ENCODE data around the gene TBL1Y.
"Not testable (repeated sequence)": the region's sequence is repeated elsewhere in the genome, so short reads cannot be mapped to it uniquely, and the experiment has no call there.

The TBL1Y gene

GRCh38 chrY:6910372-6911252 is at the start of gene TBL1Y:
TSS of gene TBL1Y (plus strand) at chrY:6910697. CDS start at chrY:7025085, 114,388 bp downstream.
- DNase-seq = no peak

- no peak for DNase-seq
Observed at GRCh38 chrY:6894496-6894895, 16.0 kb upstream of the TBL1Y start.

- DNase-seq = no peak
Observed at GRCh38 chrY:6895236-6895635, 15.3 kb upstream of the TBL1Y start.

DNA sequence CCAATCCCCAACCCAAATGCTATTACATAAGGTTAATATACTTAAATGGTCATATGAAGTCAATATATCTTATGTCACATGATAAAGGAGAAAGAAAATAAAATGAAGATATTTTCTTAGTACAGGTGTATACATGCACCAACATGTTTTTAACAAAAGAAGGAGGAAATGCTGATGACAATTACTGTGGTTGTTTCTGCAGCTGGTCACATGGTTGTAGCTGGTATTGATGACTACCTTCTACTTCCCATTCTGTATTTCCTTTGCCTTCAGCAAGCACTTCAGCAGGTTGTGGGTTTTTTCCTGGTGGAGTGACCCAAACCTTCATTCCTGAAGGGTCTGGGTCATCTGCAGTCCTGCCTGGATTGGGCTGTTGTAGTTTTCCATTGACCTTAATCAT is 8.4 kb upstream of the TBL1Y start:
- not testable (repeated sequence) for DNase-seq

DNA sequence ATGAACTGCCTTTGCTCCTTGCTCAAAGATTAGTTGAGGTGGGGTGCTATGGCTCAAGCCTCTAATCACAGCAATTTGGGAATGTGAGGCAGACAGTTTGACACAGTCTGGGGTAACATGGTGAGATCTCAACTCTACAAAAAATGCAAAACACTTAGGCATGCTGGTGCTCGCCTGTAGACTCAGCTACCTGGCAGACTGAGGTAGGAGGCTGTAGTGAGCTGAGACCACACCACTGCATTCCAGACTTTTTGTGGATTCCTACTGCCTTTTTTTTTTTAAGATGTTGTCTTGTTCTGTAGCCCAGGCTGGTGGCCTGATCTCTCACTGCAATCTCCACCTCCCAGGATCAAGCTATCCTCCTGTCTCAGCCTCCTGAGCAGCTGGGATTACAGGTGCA is 2.9 kb upstream of the TBL1Y start:
- no peak for DNase-seq

GRCh38 chrY:6908021-6908420 is 2.5 kb upstream of the TBL1Y start:
- DNase-seq = not testable (repeated sequence)

GRCh38 chrY:6909118-6909521 is 1.4 kb upstream of the TBL1Y start:
- DNase-seq = no peak

- no peak for DNase-seq
Observed at GRCh38 chrY:6909856-6910255, 641 bp upstream of the TBL1Y start.

- DNase-seq = no peak
Observed at GRCh38 chrY:6911253-6911881, 870 bp downstream of the TBL1Y start, which contains the start of gene AMELY. TSS of gene AMELY (minus strand) at chrY:6911752. CDS start at chrY:6872608, 39,144 bp downstream.

DNA sequence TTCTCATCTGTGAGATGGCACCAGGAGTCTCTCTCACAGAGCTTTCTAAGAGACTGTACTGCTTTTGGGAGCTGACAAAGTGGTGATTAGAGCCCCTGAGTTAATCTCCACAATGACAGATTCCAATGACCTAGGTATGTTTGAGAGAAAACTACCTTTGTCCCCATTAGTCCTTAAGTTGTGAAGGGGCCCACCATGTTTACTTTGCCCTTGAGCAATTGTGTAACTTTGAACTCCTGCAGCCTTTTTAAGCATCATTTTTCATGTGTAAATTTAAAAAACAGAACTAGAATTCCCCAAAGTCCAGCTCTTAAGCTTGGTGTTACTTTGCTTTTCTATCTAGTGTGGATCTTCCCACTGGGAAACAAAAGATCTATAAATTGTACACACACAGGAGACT is 2.9 kb downstream of the TBL1Y start:
- DNase-seq = no peak

DNA sequence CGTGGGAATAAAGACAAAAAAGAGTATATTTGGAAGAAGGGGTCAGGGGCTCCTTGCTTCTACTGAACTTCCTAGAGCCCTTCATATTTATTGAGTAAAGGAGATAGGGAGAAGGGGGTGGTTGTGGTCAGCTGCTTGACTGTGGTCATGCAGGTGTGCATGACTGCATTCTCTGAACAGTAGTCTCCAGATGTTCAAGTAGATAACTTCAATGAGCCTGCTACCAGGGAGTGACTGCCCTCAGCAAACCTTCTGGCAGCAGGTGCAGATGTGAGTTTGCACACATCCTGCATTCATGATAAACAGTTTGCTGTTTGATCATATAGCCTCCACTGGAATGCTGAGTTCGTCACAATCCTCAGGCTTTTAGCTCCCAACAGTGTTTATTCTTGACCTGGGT is 10.6 kb downstream of the TBL1Y start:
- no peak for DNase-seq

GRCh38 chrY:6928265-6928664 is 17.8 kb downstream of the TBL1Y start:
- DNase-seq = no peak

DNA sequence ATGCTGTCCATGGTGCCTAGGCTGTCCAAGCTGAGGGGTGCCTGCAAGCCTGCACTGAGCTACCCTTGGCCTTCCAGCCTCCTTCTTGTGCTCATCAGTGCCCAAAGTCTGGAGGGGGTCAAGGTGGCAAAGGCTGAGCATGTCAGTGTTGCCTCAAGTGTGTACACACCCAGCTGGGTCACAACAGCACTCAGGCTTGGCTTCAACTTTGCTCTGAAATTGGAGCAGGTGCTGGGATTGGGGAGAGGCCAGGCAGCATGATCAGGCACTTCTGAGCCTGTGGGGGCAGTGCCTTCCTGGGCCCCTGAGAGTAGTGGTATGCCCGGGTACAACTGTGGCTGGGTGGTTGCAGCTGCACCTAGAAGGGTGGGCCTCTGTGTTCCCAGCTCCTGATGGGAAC is 18.7 kb downstream of the TBL1Y start:
- DNase-seq = no peak

DNA sequence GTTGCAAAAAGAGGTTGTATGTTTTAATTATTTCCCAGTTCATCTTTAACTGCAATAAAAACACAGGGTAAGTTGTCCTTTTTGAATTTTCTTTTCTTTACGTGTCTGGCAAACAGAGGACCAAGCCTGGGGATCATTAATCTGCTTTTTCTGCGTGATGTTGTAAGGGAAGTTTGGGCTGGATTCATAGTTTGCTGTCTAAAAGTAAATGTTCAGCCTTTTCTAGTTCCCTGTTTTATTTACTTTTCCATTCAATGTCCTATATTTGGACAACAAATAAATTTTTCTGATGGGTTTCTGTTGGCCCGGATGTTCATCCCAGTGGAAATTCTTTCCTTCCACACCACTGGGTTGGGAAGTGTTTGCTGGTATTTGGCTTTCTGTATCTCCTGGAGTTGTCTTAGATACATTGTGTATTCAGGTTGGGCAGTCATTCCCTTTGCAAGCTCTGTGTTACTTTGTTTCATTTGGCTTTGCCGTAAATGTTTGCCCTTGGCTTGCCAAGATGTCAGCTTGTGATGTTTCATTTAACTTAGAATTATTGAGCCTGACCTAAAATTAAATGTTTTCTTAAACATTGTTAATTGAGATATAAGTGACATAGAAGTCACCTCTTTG is 21.4 kb downstream of the TBL1Y start:
- DNase-seq = no peak

- DNase-seq = no peak
Observed at GRCh38 chrY:6935497-6935896, 25.0 kb downstream of the TBL1Y start.

GRCh38 chrY:6947695-6948094 is 37.2 kb downstream of the TBL1Y start:
- no peak for DNase-seq

DNA sequence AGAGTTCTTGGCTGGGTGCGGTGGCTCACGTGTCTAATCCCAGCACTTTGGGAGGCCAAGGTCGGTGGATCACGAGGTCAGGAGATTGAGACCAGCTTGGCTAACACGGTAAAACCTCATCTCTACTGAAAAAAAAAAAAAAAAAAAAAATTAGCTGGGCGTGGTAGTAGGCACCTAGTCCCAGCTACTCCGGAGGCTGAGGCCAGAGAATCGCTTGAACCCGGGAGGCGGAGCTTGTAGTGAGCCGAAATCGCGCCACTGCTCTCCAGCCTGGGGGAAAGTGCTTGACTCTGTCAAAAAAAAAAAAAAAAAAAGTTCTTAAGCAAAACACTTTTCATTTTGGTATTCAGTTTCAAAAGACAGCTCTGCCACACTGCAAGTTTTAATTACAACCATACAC is 37.9 kb downstream of the TBL1Y start:
- no peak for DNase-seq

GRCh38 chrY:6949947-6950346 is 39.5 kb downstream of the TBL1Y start:
- DNase-seq = no peak

- DNase-seq = peak in 1 of 2 experiments; percentile 2
Observed at GRCh38 chrY:6964732-6965131, 54.2 kb downstream of the TBL1Y start.

DNA sequence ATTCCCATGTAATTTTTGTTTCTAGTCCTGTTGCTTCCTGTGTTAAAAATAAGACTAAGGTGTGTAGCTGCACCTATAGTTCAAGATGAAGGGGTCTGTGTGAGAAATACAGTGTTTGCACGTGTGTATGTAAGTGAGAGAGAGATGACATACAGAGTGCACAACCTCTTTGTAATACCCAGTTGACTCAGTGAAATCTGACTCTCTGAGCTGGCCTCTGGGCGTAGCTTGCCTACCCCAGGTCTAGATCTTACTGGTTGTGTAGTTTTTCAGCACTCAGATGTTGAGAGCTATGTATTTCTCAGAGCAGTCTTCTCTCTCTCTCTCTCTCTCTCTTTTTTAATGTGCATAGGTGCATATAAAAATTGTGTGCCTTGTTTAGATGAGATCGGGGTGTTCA is 56.0 kb downstream of the TBL1Y start:
- no peak for DNase-seq

- no peak for DNase-seq
Observed at GRCh38 chrY:6967736-6968135, 57.2 kb downstream of the TBL1Y start.

DNA sequence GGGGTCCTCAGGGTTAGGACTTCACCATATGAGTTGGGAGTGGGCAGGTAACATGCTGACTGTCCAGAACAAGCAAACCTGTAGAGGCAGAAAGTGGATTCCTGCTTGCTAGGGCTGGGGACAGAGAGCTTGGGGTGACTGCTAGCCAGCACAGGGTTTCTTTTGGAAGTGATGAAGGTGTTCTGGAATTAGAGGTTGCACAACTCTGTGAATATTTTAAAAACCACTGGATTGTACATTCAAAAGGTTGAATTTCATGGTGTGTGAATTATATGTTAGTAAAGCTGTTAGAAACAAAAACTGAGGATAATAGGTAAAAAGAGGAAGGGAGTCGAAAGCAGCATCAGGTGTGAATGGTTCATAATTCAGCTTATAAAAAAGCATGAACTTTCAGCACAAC is 57.7 kb downstream of the TBL1Y start:
- DNase-seq = no peak

DNA sequence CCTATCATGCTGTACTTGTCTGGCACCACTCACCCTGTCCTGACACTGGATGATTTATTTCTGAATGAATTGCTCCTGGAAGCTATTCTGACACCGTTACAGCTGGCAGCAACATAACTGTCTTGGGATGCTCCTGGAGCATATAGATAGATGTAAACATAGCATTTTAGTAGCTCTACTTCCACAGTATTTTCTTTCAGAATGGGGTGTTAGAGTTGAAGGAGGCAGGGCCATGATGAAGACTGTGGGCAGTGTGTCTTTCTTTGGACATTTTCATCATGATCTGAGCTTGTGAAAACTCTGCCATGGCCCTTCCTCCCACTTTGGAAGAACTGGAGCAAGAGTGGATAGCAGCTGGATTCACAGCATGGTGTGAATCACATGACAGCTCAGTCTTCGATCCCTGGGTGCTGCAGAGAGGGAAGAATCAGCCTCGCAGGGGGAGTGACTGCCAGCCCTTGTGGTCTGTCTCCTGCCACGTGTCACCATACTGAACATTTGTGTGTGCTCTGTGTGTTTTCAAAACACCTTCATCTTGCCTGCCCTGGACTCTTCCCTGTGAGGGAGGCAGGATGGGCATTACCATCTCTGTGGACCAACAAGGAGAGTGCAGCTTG is 61.9 kb downstream of the TBL1Y start:
- DNase-seq = no peak
